Measurements from ENCODE around the gene LTB. TPM values are rescaled to one million over a fixed set of nuclear protein-coding genes. Genes with fewer than 3 reads are reported as not detected.

Gene LTB
- total and polyA plus RNA-seq, 2 of the 13 experiments (the other 11 are each of a cell fraction or from before 2014, with no cell fraction given), result 0.09 to 0.22 TPM

- TF ChIP-seq ZBTB39 (CRISPR knock-in tag; IDR thresholded peaks at IDR 0.05) (no peak), TSC22D2 (CRISPR knock-in tag; IDR thresholded peaks at IDR 0.05; ENCODE audit: borderline replicate concordance) (peak; percentile 38; the same call in 1 of the 2 replicates), JUNB (CRISPR knock-in tag; IDR thresholded peaks at IDR 0.05; ENCODE audit: borderline replicate concordance) (0 out of 2 replicates have a peak, but pooled peaks have one; percentile 41), REST (IDR thresholded peaks at IDR 0.05; ENCODE audit: borderline replicate concordance in 1 of 2, low read depth in 1 of 2, low read length in 2 of 2) (no peak; a peak in 1 of 4 replicates), POGZ (CRISPR knock-in tag; IDR thresholded peaks at IDR 0.05) (peak; percentile 65; the same call in 1 of the 2 replicates), GMEB1 (CRISPR knock-in tag; IDR thresholded peaks at IDR 0.05; ENCODE audit: borderline replicate concordance) (peak; percentile 76; the same call in 1 of the 2 replicates), ZNF282 (IDR thresholded peaks at IDR 0.05; ENCODE audit: partially characterized antibody) (no peak), DNMT1 (CRISPR knock-in tag; IDR thresholded peaks at IDR 0.05) (no peak), U2AF1 (optimal IDR thresholded peaks at IDR 0.05; ENCODE audit: low read depth, low read length) (peak; percentile 27), HNF4A (CRISPR knock-in tag; IDR thresholded peaks at IDR 0.05) (0 out of 2 replicates have a peak, but pooled peaks have one; percentile 9), ATF5 (CRISPR knock-in tag; IDR thresholded peaks at IDR 0.05; ENCODE audit: low read depth) (no peak), THAP8 (CRISPR knock-in tag; IDR thresholded peaks at IDR 0.05; ENCODE audit: borderline replicate concordance) (no peak), STAT5B (CRISPR knock-in tag; IDR thresholded peaks at IDR 0.05) (no peak; the same call in 1 of the 2 replicates), FOSL2 (CRISPR knock-in tag; IDR thresholded peaks at IDR 0.05) (peak; percentile 58), ZNF335 (CRISPR knock-in tag; IDR thresholded peaks at IDR 0.05) (peak; percentile 98), ATF6 (CRISPR knock-in tag; conservative IDR thresholded peaks at IDR 0.05) (no peak), RELA (CRISPR knock-in tag; IDR thresholded peaks at IDR 0.05) (no peak)
Observed at GRCh38 chr6:31546958-31547726, 35.1 kb downstream of the LTB start, which contains the start of gene NFKBIL1 (continued).
